T-helper 2 cell treated with Interferon-gamma antibody and Interleukin-4, amounts not matched to agents 5 μg/mL and 100 μg/mL, for 36 hours (primary cell): ENCODE results near the gene F2R.
"Not testable (repeated sequence)": the region's sequence is repeated elsewhere in the genome, so short reads cannot be mapped to it uniquely, and the experiment has no call there.

ENCODE experiments used
- DNase-seq: peaks from one replicate; pipeline ENCODE4 v3.0.0; 2021; ENCODE audit warnings: low spot score
- H3K27ac Mint-ChIP-seq: one replicate; pipeline ENCODE4 v1.8.0; 2021; ENCODE audit warnings: mild to moderate bottlenecking, mixed read lengths
- H3K27me3 Mint-ChIP-seq: one replicate; pipeline ENCODE4 v1.8.0; 2021; ENCODE audit warnings: low read depth, mixed read lengths
- H3K36me3 Mint-ChIP-seq: one replicate; pipeline ENCODE4 v1.8.0; 2021; ENCODE audit warnings: low read depth, mixed read lengths
- H3K4me1 Mint-ChIP-seq: one replicate; pipeline ENCODE4 v1.8.0; 2021; ENCODE audit warnings: low read depth, mixed read lengths
- H3K4me3 Mint-ChIP-seq: one replicate; pipeline ENCODE4 v1.8.0; 2022; ENCODE audit warnings: mild to moderate bottlenecking, moderate library complexity, mixed read lengths
- H3K9me3 Mint-ChIP-seq: one replicate; pipeline ENCODE4 v1.8.0; 2021; ENCODE audit warnings: mixed read lengths

The F2R gene

DNA sequence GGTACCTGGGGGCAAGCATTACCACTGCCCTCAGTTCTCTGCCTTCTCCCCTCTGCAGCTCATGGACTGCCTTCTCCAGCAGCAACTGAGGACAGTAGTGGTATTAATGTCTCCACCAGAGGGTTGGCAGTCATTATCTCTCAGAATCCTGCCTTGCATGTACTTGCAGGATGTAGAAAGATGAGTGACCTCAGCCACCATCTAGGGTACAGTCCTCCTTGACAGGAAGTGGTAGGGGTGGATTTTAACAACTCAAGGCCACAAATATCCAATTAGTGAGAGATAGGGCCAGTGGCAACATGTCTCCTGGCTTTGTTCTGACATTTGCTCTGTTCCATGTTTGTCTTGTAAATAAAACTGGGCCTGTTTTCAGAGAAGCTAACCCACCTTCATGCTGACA, 47.2 kb downstream of the F2R start:
- peaks cover 3% of the 10 kb centered on the region for H3K36me3 Mint-ChIP-seq
- H3K4me3 Mint-ChIP-seq = no peak overlapping the region
- no peak for DNase-seq
- peaks cover 15% of the 10 kb centered on the region for H3K27me3 Mint-ChIP-seq
- H3K27ac Mint-ChIP-seq = no peak overlapping the region
- H3K4me1 Mint-ChIP-seq = peaks cover 10% of the 10 kb centered on the region
- H3K9me3 Mint-ChIP-seq = peaks cover 21% of the 10 kb centered on the region

GRCh38 chr5:76764374-76764773, 48.4 kb downstream of the F2R start:
- Mint-ChIP-seq H3K27me3 (peaks cover 8% of the 10 kb centered on the region), H3K4me3 (no peak overlapping the region), H3K27ac (no peak overlapping the region), H3K36me3 (peaks cover 3% of the 10 kb centered on the region), H3K4me1 (peaks cover 10% of the 10 kb centered on the region), H3K9me3 (peaks cover 21% of the 10 kb centered on the region)
- no peak for DNase-seq

DNA sequence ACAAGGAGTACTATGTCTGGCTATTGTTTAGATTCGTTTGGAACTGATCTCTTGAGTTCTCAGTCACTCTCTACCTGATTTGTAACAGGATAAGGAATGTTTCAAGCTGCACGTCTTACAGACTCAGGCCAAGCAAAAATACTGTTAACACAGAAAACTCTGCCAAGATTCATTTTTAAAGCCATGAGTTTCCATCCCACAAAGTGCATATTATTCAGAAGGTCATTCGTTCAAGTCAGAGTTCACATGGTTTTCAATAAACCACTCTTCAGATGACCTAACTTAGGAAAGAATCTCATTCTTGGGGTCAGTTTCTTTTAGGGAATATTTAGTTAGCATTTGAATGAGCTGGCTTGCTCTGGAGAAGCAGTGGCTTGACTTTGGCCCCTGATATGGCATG, 49.3 kb downstream of the F2R start:
- H3K36me3 Mint-ChIP-seq = peaks cover 3% of the 10 kb centered on the region
- peaks cover 21% of the 10 kb centered on the region for H3K9me3 Mint-ChIP-seq
- peaks cover 10% of the 10 kb centered on the region for H3K4me1 Mint-ChIP-seq
- no peak overlapping the region for H3K27ac Mint-ChIP-seq
- no peak overlapping the region for H3K4me3 Mint-ChIP-seq
- DNase-seq = no peak
- peaks cover 8% of the 10 kb centered on the region for H3K27me3 Mint-ChIP-seq

- Mint-ChIP-seq H3K4me1 (peaks cover 10% of the 10 kb centered on the region), H3K27me3 (peaks cover 8% of the 10 kb centered on the region), H3K27ac (no peak overlapping the region), H3K4me3 (no peak overlapping the region), H3K9me3 (peaks cover 21% of the 10 kb centered on the region), H3K36me3 (peaks cover 3% of the 10 kb centered on the region)
- DNase-seq = no peak
Measured at GRCh38 chr5:76766746-76767145, 50.8 kb downstream of the F2R start.

GRCh38 chr5:76771041-76771440, 55.1 kb downstream of the F2R start:
- H3K9me3 Mint-ChIP-seq, DNase-seq, H3K4me1 Mint-ChIP-seq, H3K36me3 Mint-ChIP-seq, H3K27ac Mint-ChIP-seq, H3K27me3 Mint-ChIP-seq, H3K4me3 Mint-ChIP-seq: not testable (repeated sequence)

DNA sequence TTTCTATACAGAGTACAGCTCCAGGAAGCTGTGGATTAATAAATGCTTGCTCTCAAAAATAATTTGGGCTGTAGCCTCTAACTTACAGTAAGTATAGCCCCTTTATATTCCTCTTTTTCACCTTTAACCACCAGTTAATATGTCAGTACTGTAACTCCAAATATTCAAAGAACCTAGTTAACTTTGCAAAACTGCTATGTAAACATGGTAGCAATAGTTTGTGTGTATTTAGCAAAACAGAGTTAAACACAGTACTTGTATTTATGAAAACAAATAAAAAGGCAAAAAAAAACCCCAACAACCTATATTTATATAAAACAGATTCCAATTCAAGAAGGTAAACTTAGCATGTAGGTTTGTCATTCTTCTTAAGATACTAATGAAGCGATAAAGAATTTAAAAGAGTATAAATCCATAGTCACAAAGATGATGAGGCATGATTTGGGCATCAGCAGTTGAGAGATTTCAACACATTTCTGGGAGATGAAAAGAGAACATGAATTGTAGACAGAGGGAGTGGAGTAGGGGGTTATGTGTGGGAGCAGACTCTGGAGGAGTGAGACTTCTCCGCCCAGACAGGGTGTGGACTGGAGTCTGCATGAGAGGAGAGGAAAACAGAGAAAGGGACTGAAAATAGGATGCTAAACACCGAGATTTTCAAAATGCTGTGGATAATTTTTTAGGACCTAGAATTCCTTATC, 55.9 kb downstream of the F2R start:
- Mint-ChIP-seq H3K27me3 (no peaks in the 10 kb centered on the region), H3K4me3 (no peak overlapping the region), H3K27ac (no peak overlapping the region), H3K4me1 (peaks cover 2% of the 10 kb centered on the region), H3K9me3 (no peaks in the 10 kb centered on the region), H3K36me3 (no peaks in the 10 kb centered on the region)
- DNase-seq = no peak

DNA sequence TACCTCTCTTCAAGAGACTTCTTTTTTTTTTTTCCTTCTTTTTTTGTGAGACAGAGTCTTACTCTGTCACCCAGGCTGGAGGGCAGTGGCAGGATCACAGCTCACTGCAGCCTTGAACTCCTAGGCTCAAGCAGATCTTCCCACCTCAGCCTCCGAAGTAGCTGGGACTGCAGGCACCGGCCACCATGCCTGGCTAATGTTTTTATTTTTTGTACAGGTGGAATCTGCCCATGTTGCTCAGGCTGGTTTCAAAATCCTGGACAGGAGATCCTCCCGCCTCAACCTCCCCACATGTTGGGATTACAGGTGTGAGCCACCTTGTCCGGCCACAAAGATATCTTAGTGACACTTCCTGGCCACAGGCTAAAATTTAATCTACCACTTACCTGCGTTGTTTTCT, 60.0 kb downstream of the F2R start:
- Mint-ChIP-seq H3K36me3 (no peaks in the 10 kb centered on the region), H3K27ac (no peak overlapping the region), H3K27me3 (no peaks in the 10 kb centered on the region), H3K4me3 (no peak overlapping the region), H3K4me1 (peaks cover 5% of the 10 kb centered on the region), H3K9me3 (no peaks in the 10 kb centered on the region)
- no peak for DNase-seq

DNA sequence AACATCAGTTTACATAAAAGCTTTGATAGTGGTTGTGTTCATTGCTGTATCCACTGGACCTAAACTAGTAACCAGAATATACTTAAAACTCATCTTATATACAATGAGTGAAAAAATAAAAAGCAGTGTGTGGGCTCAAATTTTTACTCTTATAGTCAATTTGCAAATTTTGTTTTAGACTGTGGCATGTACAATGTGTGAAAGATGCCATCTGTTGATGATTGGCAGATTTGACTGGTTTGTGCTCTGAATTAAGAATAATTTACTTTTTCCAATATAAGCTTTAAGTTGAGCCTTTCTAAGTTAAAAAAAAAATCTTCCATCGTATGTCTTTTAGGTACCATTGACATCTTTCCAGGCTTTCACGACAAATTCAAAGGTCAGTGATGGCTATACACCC, 60.5 kb downstream of the F2R start:
- DNase-seq = no peak
- H3K27ac Mint-ChIP-seq = no peak overlapping the region
- H3K4me1 Mint-ChIP-seq = peaks cover 5% of the 10 kb centered on the region
- H3K36me3 Mint-ChIP-seq = no peaks in the 10 kb centered on the region
- no peaks in the 10 kb centered on the region for H3K9me3 Mint-ChIP-seq
- no peak overlapping the region for H3K4me3 Mint-ChIP-seq
- H3K27me3 Mint-ChIP-seq = no peaks in the 10 kb centered on the region

DNA sequence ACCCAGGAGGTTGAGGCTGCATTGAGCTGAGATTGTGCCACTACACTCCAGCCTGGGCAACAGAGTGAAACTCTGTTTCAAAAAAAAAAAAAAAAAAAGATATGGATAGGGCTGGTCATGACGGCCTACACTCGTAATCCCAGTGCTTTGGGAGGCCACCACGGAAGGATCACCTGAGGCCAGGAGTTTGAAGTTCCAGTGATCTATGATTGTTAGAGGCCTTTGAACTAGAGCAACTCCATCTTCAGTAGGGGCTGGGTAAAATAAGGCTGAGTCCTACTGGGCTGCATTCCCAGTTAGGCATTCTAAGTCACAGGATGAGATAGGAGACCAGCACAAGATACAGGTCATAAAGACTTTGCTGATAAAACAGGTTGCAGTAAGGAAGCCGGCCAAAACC, 64.7 kb downstream of the F2R start:
- H3K36me3 Mint-ChIP-seq, H3K27ac Mint-ChIP-seq, H3K4me1 Mint-ChIP-seq, H3K9me3 Mint-ChIP-seq, H3K4me3 Mint-ChIP-seq, H3K27me3 Mint-ChIP-seq, DNase-seq: not testable (repeated sequence)

DNA sequence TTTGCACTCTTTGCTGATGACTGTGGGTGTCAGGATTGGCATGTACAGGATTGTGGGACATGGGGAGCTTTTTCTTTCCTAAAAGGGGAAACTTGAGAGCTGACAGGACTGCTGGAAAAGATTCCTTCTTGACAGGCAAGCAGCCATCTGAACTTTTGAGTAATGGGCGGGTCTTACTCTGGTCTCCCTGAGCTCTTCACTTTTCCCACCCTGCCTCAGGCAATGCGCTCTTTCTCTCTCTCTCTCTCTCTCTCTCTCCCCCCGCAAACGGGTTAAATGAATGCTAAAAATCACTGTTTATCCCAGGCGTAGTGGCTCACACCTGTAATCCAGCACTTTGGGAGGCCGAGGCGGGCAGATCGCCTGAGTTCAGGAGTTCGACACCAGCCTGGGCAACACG, 65.8 kb downstream of the F2R start:
- no peaks in the 10 kb centered on the region for H3K9me3 Mint-ChIP-seq
- no peaks in the 10 kb centered on the region for H3K36me3 Mint-ChIP-seq
- peaks cover 5% of the 10 kb centered on the region for H3K27me3 Mint-ChIP-seq
- no peak for DNase-seq
- H3K27ac Mint-ChIP-seq = no peak overlapping the region
- H3K4me3 Mint-ChIP-seq = no peak overlapping the region
- peaks cover 5% of the 10 kb centered on the region for H3K4me1 Mint-ChIP-seq

- no peak for DNase-seq
- Mint-ChIP-seq H3K36me3 (no peaks in the 10 kb centered on the region), H3K4me1 (peaks cover 5% of the 10 kb centered on the region), H3K27me3 (peaks cover 5% of the 10 kb centered on the region), H3K9me3 (no peaks in the 10 kb centered on the region), H3K27ac (no peak overlapping the region), H3K4me3 (no peak overlapping the region)
Measured at GRCh38 chr5:76782444-76782843, 66.5 kb downstream of the F2R start.
